ENCODE results near the gene ABCC6.

DNA sequence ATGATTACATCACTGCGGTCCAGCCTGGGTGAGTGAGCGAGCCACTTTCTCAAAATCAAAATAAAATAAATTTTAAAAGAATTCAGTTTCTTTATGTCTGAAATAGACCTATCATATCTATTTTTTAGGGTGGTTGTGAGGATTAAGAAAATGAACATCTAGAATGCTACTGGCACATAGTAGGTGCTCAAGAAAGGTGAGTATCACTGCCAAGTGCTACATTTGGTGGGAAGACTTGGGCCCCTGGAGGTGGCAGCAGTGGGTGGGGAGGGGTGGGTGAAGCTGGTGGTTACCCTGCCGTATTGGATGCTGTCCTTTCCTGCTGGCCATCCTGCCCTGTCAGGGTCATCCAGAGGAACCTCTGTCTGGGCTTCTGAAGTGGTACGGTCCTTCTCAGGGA lies 50.3 kb downstream of the ABCC6 start:
- TF ChIP-seq GATA2 (IDR thresholded peaks at IDR 0.05; ENCODE audit: low read depth, low read length) (no peak), GATA3 (IDR thresholded peaks at IDR 0.05; ENCODE audit: low read depth, low read length) (no peak)

All from SH-SY5Y (cell line).